Measurements from ENCODE around the gene EDRF1. TPM values are rescaled to one million over a fixed set of nuclear protein-coding genes. Genes with fewer than 3 reads are reported as not detected.

The EDRF1 gene
- total and polyA plus RNA-seq, 2 of the 8 experiments (the other 6 are each of a cell fraction or from before 2014, with no cell fraction given), result 19.9 to 37.8 TPM

DNA sequence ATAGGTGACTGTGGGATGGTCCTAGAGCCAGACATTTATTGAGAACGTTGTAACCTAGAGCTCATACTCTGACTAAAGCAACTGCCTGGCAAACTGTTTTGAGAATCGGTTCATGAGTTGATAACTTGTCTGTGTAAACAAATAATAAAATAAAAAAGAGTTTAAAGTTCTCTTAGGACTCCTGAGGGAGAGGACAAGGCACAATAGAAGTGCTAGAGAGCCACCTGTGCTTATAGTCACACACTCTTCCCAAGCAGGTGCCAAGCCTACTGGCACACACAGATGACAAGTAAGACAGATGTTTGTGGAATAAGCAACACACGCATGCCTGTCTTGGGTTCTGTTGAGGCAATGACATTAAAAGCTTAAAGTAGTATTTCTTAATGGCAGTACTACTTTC is 7.9 kb downstream of the EDRF1 start:
- H2BK120ac ChIP-seq (replicated peaks; ENCODE audit: low read depth, low read length), result no peak overlapping the region
- H3K4me1 ChIP-seq (replicated peaks in 1 of 4; ENCODE audit: control insufficient read depth in 3 of 4, insufficient read depth in 4 of 4, low read length in 3 of 4), result no peaks in the 10 kb centered on the region
- H3K23ac ChIP-seq (ENCODE audit: insufficient read length), result no peak overlapping the region
- no peaks in the 10 kb centered on the region for H3K79me2 ChIP-seq (ENCODE audit: control insufficient read depth in 1 of 2, insufficient read depth in 2 of 2, low read length in 2 of 2)
- no peaks in the 10 kb centered on the region for H3K79me1 ChIP-seq (ENCODE audit: low read depth, low read length)
- no peak overlapping the region for H3K9ac ChIP-seq (replicated peaks in 1 of 4; ENCODE audit: extremely low read depth in 1 of 4, low read depth in 3 of 4, low read length in 3 of 4)
- no peak overlapping the region for H2BK5ac ChIP-seq (ENCODE audit: low read depth, low read length)
- H2BK12ac ChIP-seq (ENCODE audit: low read depth, low read length), result no peak overlapping the region
- H4K8ac ChIP-seq (ENCODE audit: extremely low read depth, insufficient read depth, low read length), result no peak overlapping the region
- FAIRE-seq (no peak), DNase-seq (ENCODE audit: low read depth in 1 of 2, low spot score in 2 of 2) (no peak)
- WGBS, 2 experiments (ENCODE audit: extremely low coverage in 1 of 2, insufficient coverage in 1 of 2, insufficient read length in 1 of 2, insufficient replicate concordance in 2 of 2, low coverage in 1 of 2, low lambda C conversion rate in 2 of 2, missing lambda C conversion rate in 1 of 2), result 56% methylated on average over 3 of the region's 3 CpGs; no CpG with 5 or more reads in 1 of the 2 experiments
- H3K18ac ChIP-seq (ENCODE audit: extremely low read depth, low read length), result no peak overlapping the region
- TF ChIP-seq NRF1 (IDR thresholded peaks at IDR 0.05; ENCODE audit: low read depth, low read length), result no peak
- TF ChIP-seq SRF (IDR thresholded peaks at IDR 0.05; ENCODE audit: low read depth, low read length), result no peak
- TF ChIP-seq EZH2 (IDR thresholded peaks at IDR 0.05; ENCODE audit: low read depth, low read length, severe bottlenecking), result no peak
- no peak for TF ChIP-seq JUN (IDR thresholded peaks at IDR 0.05; ENCODE audit: low read depth, low read length)
- no peak for TF ChIP-seq POLR2A (IDR thresholded peaks at IDR 0.05; ENCODE audit: control extremely low read depth in 1 of 2, low read depth in 2 of 2, low read length in 2 of 2)
- no peak overlapping the region for H3K4ac ChIP-seq (replicated peaks; ENCODE audit: insufficient read length, low read depth, low read length)
- H3K4me3 ChIP-seq (ENCODE audit: extremely low read depth in 1 of 4, insufficient read depth in 2 of 4, low read depth in 3 of 4, low read length in 4 of 4), result no peak overlapping the region
- peaks cover 0 to 2% (median 0%) of the 10 kb centered on the region in 4 experiments; a peak in 1 of 7 replicates for H3K27me3 ChIP-seq (replicated peaks in 1 of 4; ENCODE audit: control insufficient read depth in 3 of 4, extremely low read depth in 1 of 4, insufficient read depth in 3 of 4, low read length in 3 of 4)
- H2AFZ ChIP-seq (ENCODE audit: low read length), result no peak overlapping the region
- peaks cover 36 to 93% (median 81%) of the 10 kb centered on the region in 4 experiments for H3K36me3 ChIP-seq (ENCODE audit: control insufficient read depth in 2 of 4, insufficient read depth in 4 of 4, low read length in 3 of 4)
- H3K56ac ChIP-seq (replicated peaks; ENCODE audit: insufficient read length, low read depth, low read length), result no peak overlapping the region
- H3K14ac ChIP-seq (ENCODE audit: insufficient read length), result no peak overlapping the region
- ChIA-PET CTCF (ENCODE audit: partially characterized antibody) (interaction anchor here (0.6 to 0.7 kb wide), 2 partner anchors 8 to 390 kb away, joined by 3 read pairs; no protein-coding TSS in a partner anchor), POLR2A (ENCODE audit: partially characterized antibody) (interaction anchor here (0.6 to 1.3 kb wide), 3 partner anchors 12 to 30 kb away, joined by 3 to 7 read pairs (median 3); no protein-coding TSS in a partner anchor)
- H4K20me1 ChIP-seq (replicated peaks in 1 of 2; ENCODE audit: control insufficient read depth in 1 of 2, insufficient read depth in 2 of 2, low read length in 2 of 2), result peaks cover 2 to 4% of the 10 kb centered on the region in 2 experiments
- no peaks in the 10 kb centered on the region for H3K9me3 ChIP-seq (ENCODE audit: insufficient read depth in 2 of 2, low read depth in 1 of 2, low read length in 1 of 2)
- H2BK15ac ChIP-seq (ENCODE audit: low read length), result no peak overlapping the region
- no peak overlapping the region for H4K91ac ChIP-seq (replicated peaks; ENCODE audit: insufficient read length, low read length)
- H2BK20ac ChIP-seq (ENCODE audit: low read length), result no peak overlapping the region
- no peak overlapping the region for H3K27ac ChIP-seq (ENCODE audit: low read depth, low read length)
- H4K5ac ChIP-seq (ENCODE audit: insufficient read length, low read depth, low read length), result no peak overlapping the region
- H3K4me2 ChIP-seq (ENCODE audit: insufficient read depth in 1 of 2, low read depth in 2 of 2, low read length in 2 of 2), result no peak overlapping the region
- H3K23me2 ChIP-seq (ENCODE audit: low read depth, low read length), result no peaks in the 10 kb centered on the region
- no peak overlapping the region for H2AK5ac ChIP-seq (ENCODE audit: low read depth, low read length)
